HL-60 (cell line): ENCODE measurements around the gene THAP3.

Experiments
- DNase-seq, 2 experiments: peaks; one replicate each; pipeline ENCODE4 v3.0.0-alpha.2; 2010 to 2020; ENCODE audit warnings: low read depth in 1 of 2, low spot score in 1 of 2
- H3K27ac ChIP-seq: fragments of 250-450 bp; sonication (Bioruptor Pico); replicated peaks from 2 replicates; pipeline ENCODE4 v1.5.1; 2020; ENCODE audit warnings: mild to moderate bottlenecking, moderate library complexity
- H3K27me3 ChIP-seq: fragments of 250-450 bp; sonication (Bioruptor Pico); 2 replicates; pipeline ENCODE4 v1.5.1; 2021; ENCODE audit warnings: mild to moderate bottlenecking, moderate library complexity; ENCODE audit not compliant: insufficient read depth, poor library complexity, severe bottlenecking
- H3K4me3 ChIP-seq: replicated peaks from 2 replicates; pipeline ENCODE4 v1.5.1; 2011; ENCODE audit warnings: mild to moderate bottlenecking, control low read depth, low read length; ENCODE audit not compliant: insufficient read depth
- CTCF ChIP-seq: IDR thresholded peaks from one replicate; pipeline ENCODE4 v1.5.1; 2011; ENCODE audit warnings: low read length, control low read depth, inconsistent platforms; ENCODE audit not compliant: insufficient read depth
- GABPA ChIP-seq: IDR thresholded peaks from 2 replicates; pipeline ENCODE4 v1.6.1; 2012; ENCODE audit warnings: low read depth
- POLR2AphosphoS5 ChIP-seq: IDR thresholded peaks from 2 replicates; pipeline ENCODE4 v1.6.1; 2012; ENCODE audit warnings: low read depth
- REST ChIP-seq: IDR thresholded peaks from 2 replicates; pipeline ENCODE4 v1.6.1; 2012; ENCODE audit warnings: low read depth; ENCODE audit not compliant: insufficient replicate concordance
- SPI1 ChIP-seq: IDR thresholded peaks from 2 replicates; pipeline ENCODE4 v1.6.1; 2012; ENCODE audit warnings: low read depth, mild to moderate bottlenecking, borderline replicate concordance

The THAP3 gene

GRCh38 chr1:6581561-6582305, 42.9 kb upstream of the THAP3 start:
- TF ChIP-seq SPI1 (peak; percentile 50; the same call in 1 of the 2 replicates), POLR2AphosphoS5 (0 out of 2 replicates have a peak, but pooled peaks have one; percentile 41), GABPA (no peak)
- peak in 1 of 2 experiments; percentile 89 for DNase-seq
- peak overlapping the region; percentile 89 for H3K27ac ChIP-seq
- peak overlapping the region; percentile 87 for H3K4me3 ChIP-seq
- H3K27me3 ChIP-seq, result no peaks in the 10 kb centered on the region

GRCh38 chr1:6582370-6582769, 42.3 kb upstream of the THAP3 start:
- no peaks in the 10 kb centered on the region for H3K27me3 ChIP-seq
- H3K4me3 ChIP-seq, result peak overlapping the region; percentile 26
- TF ChIP-seq SPI1, result no peak
- DNase-seq, result no peak
- H3K27ac ChIP-seq, result peak overlapping the region; percentile 89

- peak in 1 of 2 experiments; percentile 27 for DNase-seq
These were observed 40.3 kb upstream of the THAP3 start for GRCh38 chr1:6584126-6585080.

GRCh38 chr1:6585081-6585722, 39.5 kb upstream of the THAP3 start:
- Histone ChIP-seq H3K27ac (no peak overlapping the region), H3K27me3 (no peaks in the 10 kb centered on the region), H3K4me3 (no peak overlapping the region)
- TF ChIP-seq SPI1, result no peak
- TF ChIP-seq GABPA, result no peak
- DNase-seq, result peak in 1 of 2 experiments; percentile 41

More at GRCh38 chr1:6584126-6585080, 40.3 kb upstream of the THAP3 start:
- TF ChIP-seq GABPA (no peak), REST (no peak), CTCF (no peak), SPI1 (peak; percentile 67), POLR2AphosphoS5 (no peak)
- Histone ChIP-seq H3K27ac (no peak overlapping the region), H3K27me3 (no peaks in the 10 kb centered on the region), H3K4me3 (no peak overlapping the region)

- Histone ChIP-seq H3K27me3 (no peaks in the 10 kb centered on the region), H3K27ac (no peak overlapping the region), H3K4me3 (no peak overlapping the region)
- no peak for DNase-seq
- TF ChIP-seq POLR2AphosphoS5, result no peak
- TF ChIP-seq SPI1, result no peak
- TF ChIP-seq CTCF, result no peak
- no peak for TF ChIP-seq REST
These were observed 38.8 kb upstream of the THAP3 start for GRCh38 chr1:6585841-6586240.
